HL-60 (cell line): Measurements from ENCODE around the gene DNAH8.

Experiments
- DNase-seq, 2 experiments: peaks; one replicate each; pipeline ENCODE4 v3.0.0-alpha.2; 2010 to 2020; ENCODE audit warnings: low read depth in 1 of 2, low spot score in 1 of 2
- H3K27ac ChIP-seq: fragments of 250-450 bp; sonication (Bioruptor Pico); replicated peaks from 2 replicates; pipeline ENCODE4 v1.5.1; 2020; ENCODE audit warnings: mild to moderate bottlenecking, moderate library complexity
- H3K27me3 ChIP-seq: fragments of 250-450 bp; sonication (Bioruptor Pico); 2 replicates; pipeline ENCODE4 v1.5.1; 2021; ENCODE audit warnings: mild to moderate bottlenecking, moderate library complexity; ENCODE audit not compliant: insufficient read depth, poor library complexity, severe bottlenecking
- H3K4me3 ChIP-seq: replicated peaks from 2 replicates; pipeline ENCODE4 v1.5.1; 2011; ENCODE audit warnings: mild to moderate bottlenecking, control low read depth, low read length; ENCODE audit not compliant: insufficient read depth
- GABPA ChIP-seq: IDR thresholded peaks from 2 replicates; pipeline ENCODE4 v1.6.1; 2012; ENCODE audit warnings: low read depth
- POLR2AphosphoS5 ChIP-seq: IDR thresholded peaks from 2 replicates; pipeline ENCODE4 v1.6.1; 2012; ENCODE audit warnings: low read depth
- SPI1 ChIP-seq: IDR thresholded peaks from 2 replicates; pipeline ENCODE4 v1.6.1; 2012; ENCODE audit warnings: low read depth, mild to moderate bottlenecking, borderline replicate concordance
- TF ChIP-seq, protein P1 (sequence below): IDR thresholded peaks from one replicate; pipeline ENCODE4 v1.5.1; 2011; ENCODE audit warnings: low read length, control low read depth, inconsistent platforms; ENCODE audit not compliant: insufficient read depth
- TF ChIP-seq, protein P2 (sequence below): IDR thresholded peaks from 2 replicates; pipeline ENCODE4 v1.6.1; 2012; ENCODE audit warnings: low read depth; ENCODE audit not compliant: insufficient replicate concordance

The DNAH8 gene

DNA sequence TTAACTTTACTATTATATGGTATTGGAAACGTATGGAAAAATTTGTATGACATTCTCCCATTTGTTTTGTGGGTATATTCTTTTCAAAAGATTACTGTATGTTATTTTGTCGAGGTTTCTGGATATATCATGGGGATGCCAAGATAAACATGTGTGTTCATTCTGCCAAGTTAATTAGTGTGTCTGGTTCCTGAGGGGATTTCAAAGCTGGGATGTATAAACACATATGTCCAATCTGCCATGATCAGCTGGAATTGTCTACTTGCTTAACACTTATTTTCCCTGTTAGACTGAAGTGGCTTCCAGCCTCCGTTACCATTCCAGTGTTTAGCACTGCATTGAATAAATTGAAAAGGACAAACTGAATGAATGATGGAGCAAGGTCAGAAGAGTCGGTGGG, 86.2 kb downstream of the DNAH8 start:
- no peak for DNase-seq
- Histone ChIP-seq H3K27ac (no peak overlapping the region), H3K27me3 (peaks cover 11% of the 10 kb centered on the region)

DNA sequence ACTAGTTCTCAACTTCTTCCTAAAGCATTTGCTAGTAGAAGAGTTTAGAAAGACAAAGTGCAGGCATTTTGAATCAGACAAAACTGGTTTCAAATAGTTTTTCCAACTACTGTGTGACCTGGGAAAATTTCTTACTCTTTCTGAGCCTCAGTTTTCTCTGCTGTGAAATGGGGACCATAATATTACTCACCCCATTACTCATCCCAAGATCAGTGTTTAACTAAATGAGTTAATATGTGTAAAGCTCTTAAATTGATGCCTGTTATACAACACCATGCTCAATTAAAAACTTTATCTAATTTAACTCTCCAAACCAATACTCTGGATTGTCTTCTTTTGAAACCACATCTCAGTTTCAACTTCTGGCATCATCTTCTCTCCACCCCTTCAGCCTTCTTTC, 87.4 kb downstream of the DNAH8 start:
- no peak for DNase-seq

More for the DNA sequence above, 86.2 kb downstream of the DNAH8 start:
- no peak overlapping the region for H3K4me3 ChIP-seq
- TF ChIP-seq, protein P1, sequence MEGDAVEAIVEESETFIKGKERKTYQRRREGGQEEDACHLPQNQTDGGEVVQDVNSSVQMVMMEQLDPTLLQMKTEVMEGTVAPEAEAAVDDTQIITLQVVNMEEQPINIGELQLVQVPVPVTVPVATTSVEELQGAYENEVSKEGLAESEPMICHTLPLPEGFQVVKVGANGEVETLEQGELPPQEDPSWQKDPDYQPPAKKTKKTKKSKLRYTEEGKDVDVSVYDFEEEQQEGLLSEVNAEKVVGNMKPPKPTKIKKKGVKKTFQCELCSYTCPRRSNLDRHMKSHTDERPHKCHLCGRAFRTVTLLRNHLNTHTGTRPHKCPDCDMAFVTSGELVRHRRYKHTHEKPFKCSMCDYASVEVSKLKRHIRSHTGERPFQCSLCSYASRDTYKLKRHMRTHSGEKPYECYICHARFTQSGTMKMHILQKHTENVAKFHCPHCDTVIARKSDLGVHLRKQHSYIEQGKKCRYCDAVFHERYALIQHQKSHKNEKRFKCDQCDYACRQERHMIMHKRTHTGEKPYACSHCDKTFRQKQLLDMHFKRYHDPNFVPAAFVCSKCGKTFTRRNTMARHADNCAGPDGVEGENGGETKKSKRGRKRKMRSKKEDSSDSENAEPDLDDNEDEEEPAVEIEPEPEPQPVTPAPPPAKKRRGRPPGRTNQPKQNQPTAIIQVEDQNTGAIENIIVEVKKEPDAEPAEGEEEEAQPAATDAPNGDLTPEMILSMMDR, result no peak
- TF ChIP-seq, protein P2, sequence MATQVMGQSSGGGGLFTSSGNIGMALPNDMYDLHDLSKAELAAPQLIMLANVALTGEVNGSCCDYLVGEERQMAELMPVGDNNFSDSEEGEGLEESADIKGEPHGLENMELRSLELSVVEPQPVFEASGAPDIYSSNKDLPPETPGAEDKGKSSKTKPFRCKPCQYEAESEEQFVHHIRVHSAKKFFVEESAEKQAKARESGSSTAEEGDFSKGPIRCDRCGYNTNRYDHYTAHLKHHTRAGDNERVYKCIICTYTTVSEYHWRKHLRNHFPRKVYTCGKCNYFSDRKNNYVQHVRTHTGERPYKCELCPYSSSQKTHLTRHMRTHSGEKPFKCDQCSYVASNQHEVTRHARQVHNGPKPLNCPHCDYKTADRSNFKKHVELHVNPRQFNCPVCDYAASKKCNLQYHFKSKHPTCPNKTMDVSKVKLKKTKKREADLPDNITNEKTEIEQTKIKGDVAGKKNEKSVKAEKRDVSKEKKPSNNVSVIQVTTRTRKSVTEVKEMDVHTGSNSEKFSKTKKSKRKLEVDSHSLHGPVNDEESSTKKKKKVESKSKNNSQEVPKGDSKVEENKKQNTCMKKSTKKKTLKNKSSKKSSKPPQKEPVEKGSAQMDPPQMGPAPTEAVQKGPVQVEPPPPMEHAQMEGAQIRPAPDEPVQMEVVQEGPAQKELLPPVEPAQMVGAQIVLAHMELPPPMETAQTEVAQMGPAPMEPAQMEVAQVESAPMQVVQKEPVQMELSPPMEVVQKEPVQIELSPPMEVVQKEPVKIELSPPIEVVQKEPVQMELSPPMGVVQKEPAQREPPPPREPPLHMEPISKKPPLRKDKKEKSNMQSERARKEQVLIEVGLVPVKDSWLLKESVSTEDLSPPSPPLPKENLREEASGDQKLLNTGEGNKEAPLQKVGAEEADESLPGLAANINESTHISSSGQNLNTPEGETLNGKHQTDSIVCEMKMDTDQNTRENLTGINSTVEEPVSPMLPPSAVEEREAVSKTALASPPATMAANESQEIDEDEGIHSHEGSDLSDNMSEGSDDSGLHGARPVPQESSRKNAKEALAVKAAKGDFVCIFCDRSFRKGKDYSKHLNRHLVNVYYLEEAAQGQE, result no peak
- TF ChIP-seq GABPA (no peak), SPI1 (no peak), POLR2AphosphoS5 (no peak)

DNA sequence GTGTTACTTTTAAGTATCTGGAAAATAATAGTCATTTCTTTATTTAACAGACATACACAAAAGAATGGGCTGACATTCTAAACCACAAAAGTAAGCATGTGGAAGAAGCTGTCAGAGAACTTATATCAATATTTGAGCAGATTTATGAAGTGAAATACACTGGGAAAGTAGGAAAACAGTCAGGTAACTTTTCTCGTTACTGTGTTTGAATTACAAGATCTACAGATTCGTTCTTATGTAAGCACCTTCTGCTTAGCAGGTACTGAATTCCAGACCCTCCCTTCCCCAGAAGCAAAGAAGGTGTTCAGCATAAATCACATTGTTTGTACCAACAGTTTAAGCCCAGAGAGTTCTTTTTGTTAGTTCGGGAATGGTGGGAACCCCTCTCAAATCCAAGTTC, 88.0 kb downstream of the DNAH8 start:
- DNase-seq, result no peak
- peaks cover 11% of the 10 kb centered on the region for H3K27me3 ChIP-seq
- TF ChIP-seq, protein P1, result no peak
- TF ChIP-seq, protein P2, result no peak
- TF ChIP-seq POLR2AphosphoS5, result no peak
- no peak for TF ChIP-seq SPI1
- no peak for TF ChIP-seq GABPA
- no peak overlapping the region for H3K4me3 ChIP-seq
- H3K27ac ChIP-seq, result no peak overlapping the region

More for the DNA sequence above, 87.4 kb downstream of the DNAH8 start:
- H3K4me3 ChIP-seq, result no peak overlapping the region
- no peak overlapping the region for H3K27ac ChIP-seq
- peaks cover 11% of the 10 kb centered on the region for H3K27me3 ChIP-seq
- TF ChIP-seq POLR2AphosphoS5 (no peak), GABPA (no peak), SPI1 (no peak)
- TF ChIP-seq, protein P2, result no peak
- TF ChIP-seq, protein P1, result no peak
